Measurements from ENCODE around the gene MISFA.

DNA sequence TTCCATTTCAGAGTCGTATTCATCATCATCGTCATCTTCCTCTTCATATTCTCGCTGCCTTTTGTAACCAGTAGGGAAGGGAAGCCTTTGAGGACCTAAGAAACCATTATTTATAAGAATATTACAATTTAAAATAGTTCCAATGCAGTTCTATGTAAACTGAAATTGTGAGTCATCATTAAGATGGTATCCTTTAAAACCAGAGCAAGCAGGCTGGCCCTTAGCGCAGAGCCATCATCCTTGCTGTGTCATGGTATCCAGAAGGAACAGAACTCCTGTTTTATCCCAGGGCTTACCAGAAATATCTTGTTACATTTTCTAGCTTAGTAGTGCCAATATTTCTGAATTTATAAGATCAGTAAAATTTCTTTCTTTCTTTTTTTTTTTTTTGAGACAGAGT, 12.8 kb downstream of the MISFA start:
- TF ChIP-seq POLR2AphosphoS5 (IDR thresholded peaks at IDR 0.05; ENCODE audit: low read depth, low read length) = no peak
- TF ChIP-seq, protein P1, sequence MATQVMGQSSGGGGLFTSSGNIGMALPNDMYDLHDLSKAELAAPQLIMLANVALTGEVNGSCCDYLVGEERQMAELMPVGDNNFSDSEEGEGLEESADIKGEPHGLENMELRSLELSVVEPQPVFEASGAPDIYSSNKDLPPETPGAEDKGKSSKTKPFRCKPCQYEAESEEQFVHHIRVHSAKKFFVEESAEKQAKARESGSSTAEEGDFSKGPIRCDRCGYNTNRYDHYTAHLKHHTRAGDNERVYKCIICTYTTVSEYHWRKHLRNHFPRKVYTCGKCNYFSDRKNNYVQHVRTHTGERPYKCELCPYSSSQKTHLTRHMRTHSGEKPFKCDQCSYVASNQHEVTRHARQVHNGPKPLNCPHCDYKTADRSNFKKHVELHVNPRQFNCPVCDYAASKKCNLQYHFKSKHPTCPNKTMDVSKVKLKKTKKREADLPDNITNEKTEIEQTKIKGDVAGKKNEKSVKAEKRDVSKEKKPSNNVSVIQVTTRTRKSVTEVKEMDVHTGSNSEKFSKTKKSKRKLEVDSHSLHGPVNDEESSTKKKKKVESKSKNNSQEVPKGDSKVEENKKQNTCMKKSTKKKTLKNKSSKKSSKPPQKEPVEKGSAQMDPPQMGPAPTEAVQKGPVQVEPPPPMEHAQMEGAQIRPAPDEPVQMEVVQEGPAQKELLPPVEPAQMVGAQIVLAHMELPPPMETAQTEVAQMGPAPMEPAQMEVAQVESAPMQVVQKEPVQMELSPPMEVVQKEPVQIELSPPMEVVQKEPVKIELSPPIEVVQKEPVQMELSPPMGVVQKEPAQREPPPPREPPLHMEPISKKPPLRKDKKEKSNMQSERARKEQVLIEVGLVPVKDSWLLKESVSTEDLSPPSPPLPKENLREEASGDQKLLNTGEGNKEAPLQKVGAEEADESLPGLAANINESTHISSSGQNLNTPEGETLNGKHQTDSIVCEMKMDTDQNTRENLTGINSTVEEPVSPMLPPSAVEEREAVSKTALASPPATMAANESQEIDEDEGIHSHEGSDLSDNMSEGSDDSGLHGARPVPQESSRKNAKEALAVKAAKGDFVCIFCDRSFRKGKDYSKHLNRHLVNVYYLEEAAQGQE (IDR thresholded peaks at IDR 0.05; ENCODE audit: insufficient read depth in 1 of 2, low read depth in 2 of 2, low read length in 2 of 2) = no peak
- no peak for TF ChIP-seq TAF1 (IDR thresholded peaks at IDR 0.05; ENCODE audit: borderline replicate concordance, insufficient read depth, low read length)
